PC-9 (cell line): ENCODE data around the gene KIF26B.

Experiments
- CTCF ChIP-seq: fragments of 200-600 bp; sonication (generic); conservative IDR thresholded peaks from 2 replicates; pipeline ENCODE4 v1.6.1; 2017; ENCODE audit warnings: mixed run types, antibody characterized with exemption, mild to moderate bottlenecking, moderate library complexity
- EZH2 ChIP-seq: fragments of 200-600 bp; sonication (generic); IDR thresholded peaks from 2 replicates; pipeline ENCODE4 v1.8.0; 2017; ENCODE audit warnings: antibody characterized with exemption, low read depth

- no peak for TF ChIP-seq CTCF
- no peak for TF ChIP-seq EZH2
These were observed 210.6 kb downstream of the KIF26B start for GRCh38 chr1:245365095-245366020.
